GM18873 (cell line): Measurements from ENCODE around the gene NUP50.

Experiments
- ATAC-seq: cut with Tn5 transposase; IDR thresholded peaks from one replicate; pipeline ENCODE4 v1.9.1; 2021; ENCODE audit warnings: mild to moderate bottlenecking, moderate library complexity, moderate number of reproducible peaks; ENCODE audit not compliant: unreplicated experiment, low FRiP score

The NUP50 gene

DNA sequence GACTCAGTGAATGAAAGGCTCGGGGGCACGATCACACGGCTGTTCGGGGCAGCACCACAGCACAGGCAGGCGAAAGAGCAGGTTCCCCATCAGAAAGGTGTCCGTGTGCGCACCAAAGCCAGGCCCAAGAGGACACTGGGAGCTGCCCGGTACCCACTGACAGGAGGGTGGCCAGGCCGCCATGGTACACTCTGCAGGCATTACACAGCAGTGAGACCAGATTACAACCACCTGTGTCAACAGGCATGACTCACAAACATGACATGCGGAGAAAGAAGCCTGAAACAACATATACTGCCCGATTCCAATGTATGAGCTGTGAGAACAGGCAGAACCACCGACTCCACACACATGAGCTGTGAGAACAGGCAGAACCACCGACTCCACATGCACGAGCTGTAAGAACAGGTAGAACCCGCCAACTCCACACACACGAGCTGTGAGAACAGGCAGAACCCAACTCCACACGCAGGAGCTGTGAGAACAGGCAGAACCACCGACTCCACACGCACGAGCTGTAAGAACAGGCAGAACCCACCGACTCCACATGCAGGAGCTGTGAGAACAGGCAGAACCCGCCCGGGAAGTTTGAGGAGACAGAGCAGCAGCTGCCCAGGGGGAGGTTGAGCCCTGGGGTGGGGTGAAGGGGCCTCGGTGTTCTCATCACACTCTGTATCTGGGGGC is 44.4 kb downstream of the NUP50 start:
- no peak for ATAC-seq

- ATAC-seq, result no peak
These were observed 44.9 kb downstream of the NUP50 start for GRCh38 chr22:45208696-45208992.

- no peak for ATAC-seq
These were observed 45.5 kb downstream of the NUP50 start for GRCh38 chr22:45208993-45209838.

- ATAC-seq, result no peak
These were observed 46.4 kb downstream of the NUP50 start for GRCh38 chr22:45210174-45210573.

DNA sequence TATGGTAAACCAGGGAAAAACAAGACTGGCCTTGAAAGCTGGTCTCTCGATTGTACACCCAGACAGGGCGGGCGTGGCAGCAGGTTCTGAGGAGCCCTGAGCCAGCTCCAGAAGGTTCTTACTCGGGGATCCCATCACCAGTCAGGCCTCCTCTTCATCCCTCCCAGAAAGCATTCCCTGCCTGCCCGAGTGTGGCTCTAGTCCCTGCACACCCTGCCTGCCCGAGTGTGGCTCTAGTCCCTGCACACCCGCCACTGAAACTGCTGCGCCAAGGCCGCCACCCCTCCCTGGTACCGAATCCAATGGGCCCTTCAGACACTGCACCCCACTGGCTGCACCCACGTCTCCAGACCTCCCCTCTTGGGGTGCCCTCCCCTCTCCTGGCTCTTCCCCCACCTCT is 46.9 kb downstream of the NUP50 start:
- no peak for ATAC-seq

GRCh38 chr22:45210991-45211390 is 47.3 kb downstream of the NUP50 start:
- ATAC-seq, result no peak

GRCh38 chr22:45211435-45211834 is 47.7 kb downstream of the NUP50 start:
- ATAC-seq, result no peak

- no peak for ATAC-seq
These were observed 48.1 kb downstream of the NUP50 start for GRCh38 chr22:45211848-45212247.

- no peak for ATAC-seq
These were observed 48.6 kb downstream of the NUP50 start for GRCh38 chr22:45212306-45212709.

- ATAC-seq, result no peak
These were observed 49.4 kb downstream of the NUP50 start for GRCh38 chr22:45212992-45213751.

DNA sequence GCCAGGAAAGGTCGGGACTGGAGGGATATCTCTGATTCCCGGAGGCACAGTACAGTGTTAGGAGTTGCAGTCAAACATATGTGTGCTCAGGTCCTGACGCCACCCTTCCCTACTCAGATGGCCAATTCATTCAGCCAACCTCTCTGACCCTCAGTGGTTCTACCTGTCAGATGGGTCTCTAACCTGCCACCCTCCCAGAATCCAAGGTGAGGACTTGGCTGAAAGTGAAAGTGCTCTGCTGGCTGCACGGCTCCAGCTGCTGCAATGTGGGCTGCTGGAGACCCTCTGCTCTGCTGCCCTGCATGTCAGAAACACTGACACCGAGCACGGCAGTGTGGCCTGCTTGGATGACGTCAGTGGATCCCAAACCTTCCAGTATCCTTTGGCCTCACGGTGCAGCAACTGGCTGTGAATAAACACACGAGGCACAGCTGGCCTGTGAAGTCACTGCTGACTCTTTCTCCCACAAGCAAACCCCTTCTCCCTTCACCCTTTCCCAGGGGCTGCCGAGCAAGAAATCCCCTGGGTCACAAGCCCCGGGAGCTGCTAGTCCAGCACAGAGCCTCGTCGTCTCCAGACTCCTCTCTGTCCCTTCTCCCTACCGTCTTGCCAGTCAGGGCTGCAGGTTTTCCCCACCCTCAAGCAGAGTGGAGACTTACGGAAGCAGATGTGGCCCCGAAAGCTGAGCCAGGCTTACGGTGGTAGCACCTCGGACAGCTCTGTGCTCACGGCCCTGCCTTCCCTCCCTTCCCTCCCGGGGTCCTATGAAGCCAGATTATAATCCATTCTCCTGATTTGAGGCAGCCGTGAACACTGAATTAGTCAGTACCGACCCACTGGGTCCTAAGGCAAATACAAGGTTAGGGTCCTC is 52.6 kb downstream of the NUP50 start:
- ATAC-seq, result no peak

GRCh38 chr22:45217345-45217744 is 53.6 kb downstream of the NUP50 start:
- ATAC-seq, result no peak

- ATAC-seq, result no peak
These were observed 54.1 kb downstream of the NUP50 start for GRCh38 chr22:45217806-45218205.

DNA sequence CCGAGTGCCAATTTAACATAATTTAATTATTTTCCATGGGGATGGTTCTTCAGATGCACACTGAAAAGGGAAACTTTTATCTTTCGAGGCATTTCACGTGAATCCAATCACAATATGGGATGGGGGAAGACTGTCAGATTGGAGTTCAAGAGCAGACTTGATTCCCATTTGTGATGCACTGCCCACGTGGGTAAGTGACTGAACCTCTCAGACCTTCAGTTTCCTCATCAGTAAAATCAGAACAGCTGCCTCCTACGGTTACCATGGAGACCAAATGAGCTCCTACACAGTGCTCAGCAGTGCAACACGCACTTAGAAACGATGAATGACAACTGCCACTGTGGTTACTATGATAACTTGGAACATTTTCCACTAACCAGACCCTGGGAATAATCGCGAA is 55.3 kb downstream of the NUP50 start:
- no peak for ATAC-seq

- ATAC-seq, result no peak
These were observed 57.5 kb downstream of the NUP50 start for GRCh38 chr22:45221201-45221600.

DNA sequence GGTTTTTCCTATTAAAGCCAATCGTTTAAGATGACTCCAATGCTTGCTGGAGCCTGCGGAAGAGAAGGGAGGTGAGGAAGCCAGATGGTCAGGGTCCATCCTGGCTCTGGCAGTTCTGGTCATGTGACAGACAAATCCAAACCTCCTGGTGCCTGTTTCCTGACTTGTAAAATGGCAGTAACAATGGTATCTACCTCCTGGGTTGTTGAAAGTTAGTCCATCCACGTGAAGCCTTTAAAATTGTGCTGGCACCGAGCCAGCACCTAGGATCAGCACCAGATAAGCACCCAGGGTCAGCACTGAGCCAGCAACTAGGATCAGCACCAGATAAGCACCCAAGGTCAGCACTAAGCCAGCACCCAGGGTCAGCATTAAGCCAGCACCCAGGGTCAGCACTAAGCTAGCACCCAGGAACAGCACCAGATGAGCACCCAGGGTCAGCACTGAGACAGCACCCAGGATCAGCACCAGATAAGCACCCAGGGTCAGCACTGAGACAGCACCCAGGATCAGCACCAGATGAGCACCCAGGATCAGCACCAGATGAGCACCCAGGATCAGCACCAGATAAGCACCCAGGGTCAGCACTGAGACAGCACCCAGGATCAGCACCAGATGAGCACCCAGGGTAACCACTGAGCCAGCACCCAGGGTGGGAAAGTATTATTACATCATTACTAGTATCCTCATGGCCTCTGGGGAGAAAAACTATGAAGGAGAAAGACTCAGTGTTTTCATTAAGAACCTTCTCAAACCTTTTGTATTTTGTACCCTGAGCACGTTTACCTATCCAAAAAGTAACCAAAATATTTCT is 59.8 kb downstream of the NUP50 start:
- no peak for ATAC-seq

GRCh38 chr22:45224331-45224730 is 60.6 kb downstream of the NUP50 start:
- no peak for ATAC-seq

GRCh38 chr22:45224988-45225731 is 61.4 kb downstream of the NUP50 start:
- ATAC-seq, result no peak
